WTC11 (cell line): ENCODE data around the gene CX3CR1. TPM values are rescaled to one million over a fixed set of nuclear protein-coding genes. Genes with fewer than 3 reads are reported as not detected.

ENCODE experiments used
- ATAC-seq: fragments of 200-7000 bp; cut with Tn5 transposase; 2 replicates; pipeline ENCODE4 v1.10.0; 2021; ENCODE audit warnings: mild to moderate bottlenecking, moderate library complexity
- CTCF ChIA-PET: fragments of 300-600 bp; sonication (Branson Sonifier 250); formaldehyde crosslinking; loops from one replicate; lab custom pipeline; 2021; ENCODE audit warnings: antibody characterized with exemption; lab: Charles Lee
- POLR2A ChIA-PET: fragments of 350-600 bp; sonication (Branson Sonifier 250); formaldehyde crosslinking; loops from one replicate; lab custom pipeline; 2021; ENCODE audit warnings: antibody characterized with exemption; lab: Charles Lee
- DNase-seq: peaks from one replicate; pipeline ENCODE4 v3.0.0; 2021; ENCODE audit warnings: low spot score
- H3K27ac Mint-ChIP-seq: 2 replicates; pipeline ENCODE4 v1.8.0; 2021; ENCODE audit warnings: mixed read lengths
- H3K27me3 Mint-ChIP-seq: 2 replicates; pipeline ENCODE4 v1.8.0; 2021; ENCODE audit warnings: low read depth, mild to moderate bottlenecking, moderate library complexity, mixed read lengths
- H3K36me3 Mint-ChIP-seq: 2 replicates; pipeline ENCODE4 v1.8.0; 2021; ENCODE audit warnings: mixed read lengths
- H3K4me1 Mint-ChIP-seq: 2 replicates; pipeline ENCODE4 v1.8.0; 2022; ENCODE audit warnings: mixed read lengths
- H3K4me3 Mint-ChIP-seq: 2 replicates; pipeline ENCODE4 v1.8.0; 2021; ENCODE audit warnings: mild to moderate bottlenecking, moderate library complexity, mixed read lengths
- H3K9me3 Mint-ChIP-seq: 2 replicates; pipeline ENCODE4 v1.8.0; 2021; ENCODE audit warnings: mixed read lengths
- ATF3 ChIP-seq: sonication (generic); formaldehyde crosslinking; conservative IDR thresholded peaks from 2 replicates; pipeline ENCODE4 v1.8.1; 2022; ENCODE audit warnings: mild to moderate bottlenecking, missing genetic modification reagents
- ATF6 ChIP-seq: sonication (generic); formaldehyde crosslinking; IDR thresholded peaks from 2 replicates; pipeline ENCODE4 v1.8.1; 2023; ENCODE audit warnings: mild to moderate bottlenecking, missing genetic modification reagents
- E2F1 ChIP-seq: sonication (generic); formaldehyde crosslinking; IDR thresholded peaks from 2 replicates; pipeline ENCODE4 v1.8.0; 2022; ENCODE audit warnings: mild to moderate bottlenecking, missing genetic modification reagents
- FOXP4 ChIP-seq: sonication (generic); formaldehyde crosslinking; IDR thresholded peaks from 2 replicates; pipeline ENCODE4 v1.8.0; 2022; ENCODE audit warnings: mild to moderate bottlenecking, missing genetic modification reagents
- GABPB1 ChIP-seq: sonication (generic); formaldehyde crosslinking; IDR thresholded peaks from 2 replicates; pipeline ENCODE4 v1.8.1; 2023; ENCODE audit warnings: mild to moderate bottlenecking, missing genetic modification reagents
- GTF2I ChIP-seq: fragments of 250-450 bp; sonication (Bioruptor Pico); conservative IDR thresholded peaks from 2 replicates; pipeline ENCODE4 v1.4.0; 2021; ENCODE audit warnings: mild to moderate bottlenecking
- JAZF1 ChIP-seq: fragments of 250-450 bp; sonication (Bioruptor Pico); IDR thresholded peaks from 2 replicates; pipeline ENCODE4 v1.9.0; 2021; ENCODE audit warnings: moderate library complexity, mild to moderate bottlenecking, inconsistent platforms
- JUN ChIP-seq: sonication (generic); formaldehyde crosslinking; IDR thresholded peaks from 2 replicates; pipeline ENCODE4 v1.8.0; 2023; ENCODE audit warnings: mild to moderate bottlenecking, missing genetic modification reagents
- MYBL2 ChIP-seq: sonication (generic); formaldehyde crosslinking; IDR thresholded peaks from 2 replicates; pipeline ENCODE4 v1.8.1; 2023; ENCODE audit warnings: mild to moderate bottlenecking, moderate library complexity, missing genetic modification reagents
- NR1H2 ChIP-seq: sonication (generic); formaldehyde crosslinking; IDR thresholded peaks from 2 replicates; pipeline ENCODE4 v1.9.0; 2021; ENCODE audit warnings: mild to moderate bottlenecking, moderate library complexity, missing genetic modification reagents
- OVOL2 ChIP-seq: fragments of 250-450 bp; sonication (Bioruptor Pico); IDR thresholded peaks from 2 replicates; pipeline ENCODE4 v1.9.0; 2021; ENCODE audit warnings: mild to moderate bottlenecking, borderline replicate concordance
- PREB ChIP-seq: sonication (generic); formaldehyde crosslinking; IDR thresholded peaks from 2 replicates; pipeline ENCODE4 v1.8.1; 2022; ENCODE audit warnings: mild to moderate bottlenecking, missing genetic modification reagents, moderate library complexity, borderline replicate concordance
- RORB ChIP-seq: fragments of 250-450 bp; sonication (Bioruptor Pico); IDR thresholded peaks from 2 replicates; pipeline ENCODE4 v1.9.0; 2021; ENCODE audit warnings: mild to moderate bottlenecking
- SMAD3 ChIP-seq: sonication (generic); formaldehyde crosslinking; IDR thresholded peaks from 2 replicates; pipeline ENCODE4 v1.8.0; 2022; ENCODE audit warnings: missing genetic modification reagents, mild to moderate bottlenecking, borderline replicate concordance
- TEAD4 ChIP-seq: sonication (generic); formaldehyde crosslinking; IDR thresholded peaks from 2 replicates; pipeline ENCODE4 v1.8.0; 2022; ENCODE audit warnings: mild to moderate bottlenecking, missing genetic modification reagents
- ZNF121 ChIP-seq: sonication (generic); formaldehyde crosslinking; IDR thresholded peaks from 2 replicates; pipeline ENCODE4 v1.8.0; 2023; ENCODE audit warnings: missing genetic modification reagents
- ZNF317 ChIP-seq: sonication (generic); formaldehyde crosslinking; IDR thresholded peaks from 2 replicates; pipeline ENCODE4 v1.8.1; 2023; ENCODE audit warnings: low read depth, mild to moderate bottlenecking, moderate library complexity, missing genetic modification reagents, borderline replicate concordance
- ZNF423 ChIP-seq: fragments of 250-450 bp; sonication (Bioruptor Pico); IDR thresholded peaks from 2 replicates; pipeline ENCODE4 v2.1.2; 2022; ENCODE audit warnings: mild to moderate bottlenecking, moderate library complexity
- ZNF512 ChIP-seq: sonication (generic); formaldehyde crosslinking; IDR thresholded peaks from 2 replicates; pipeline ENCODE4 v1.8.1; 2022; ENCODE audit warnings: missing genetic modification reagents, borderline replicate concordance
- total RNA-seq: library from RNA; stranded (reverse); gene quantifications from 3 replicates; pipeline ENCODE4 v1.2.3, GENCODE V29; 2021
- TF ChIP-seq, protein P1 (sequence below): fragments of 250-450 bp; sonication (Bioruptor Pico); IDR thresholded peaks from 2 replicates; pipeline ENCODE4 v1.9.0; 2021; ENCODE audit warnings: moderate library complexity, mild to moderate bottlenecking, inconsistent platforms, borderline replicate concordance
- TF ChIP-seq, protein P2 (sequence below): sonication (generic); formaldehyde crosslinking; IDR thresholded peaks from 2 replicates; pipeline ENCODE4 v1.8.1; 2023; ENCODE audit warnings: mild to moderate bottlenecking, missing genetic modification reagents, moderate library complexity

CX3CR1 gene
- total RNA-seq, 1 experiment from 2014 or later, result 0.11 TPM

DNA sequence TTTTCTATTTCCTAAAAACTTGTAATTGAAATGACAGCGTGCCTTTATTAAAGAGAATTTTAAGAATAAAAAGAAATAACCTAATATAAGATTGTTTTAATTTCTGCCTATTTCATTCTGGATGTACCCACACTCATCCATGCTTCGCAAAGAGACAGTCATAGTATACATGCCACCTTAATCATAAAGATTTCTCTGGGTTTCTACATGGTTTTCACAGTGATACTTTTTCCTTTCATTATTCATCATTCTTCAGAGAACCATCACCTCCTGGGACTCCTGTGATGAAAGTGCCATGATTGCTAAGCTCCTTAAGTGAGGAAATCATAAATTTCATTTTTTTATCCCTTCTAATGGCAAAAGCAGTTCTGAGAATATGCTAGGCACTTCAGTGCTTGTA is 45.4 kb upstream of the CX3CR1 start:
- no peak overlapping the region for H3K27ac Mint-ChIP-seq
- DNase-seq, result no peak
- H3K4me3 Mint-ChIP-seq, result no peak overlapping the region
- ChIA-PET POLR2A (no interaction called here), CTCF (no interaction called here)
- H3K27me3 Mint-ChIP-seq, result no peaks in the 10 kb centered on the region
- H3K36me3 Mint-ChIP-seq, result no peaks in the 10 kb centered on the region
- ATAC-seq, result no peak
- no peak for TF ChIP-seq GTF2I (CRISPR knock-in tag)
- no peak for TF ChIP-seq RORB (CRISPR knock-in tag)
- no peak for TF ChIP-seq TEAD4 (CRISPR knock-in tag)
- no peak for TF ChIP-seq ZNF423 (CRISPR knock-in tag)
- no peak for TF ChIP-seq ZNF121
- TF ChIP-seq E2F1 (CRISPR knock-in tag), result no peak
- no peak for TF ChIP-seq ATF3 (CRISPR knock-in tag)
- no peak for TF ChIP-seq PREB (CRISPR knock-in tag)
- TF ChIP-seq NR1H2, result no peak
- no peak for TF ChIP-seq ATF6 (CRISPR knock-in tag)
- no peak for TF ChIP-seq MYBL2 (CRISPR knock-in tag)
- TF ChIP-seq OVOL2, result no peak
- TF ChIP-seq FOXP4, result no peak
- peaks cover 12% of the 10 kb centered on the region for H3K4me1 Mint-ChIP-seq
- H3K9me3 Mint-ChIP-seq, result no peaks in the 10 kb centered on the region

DNA sequence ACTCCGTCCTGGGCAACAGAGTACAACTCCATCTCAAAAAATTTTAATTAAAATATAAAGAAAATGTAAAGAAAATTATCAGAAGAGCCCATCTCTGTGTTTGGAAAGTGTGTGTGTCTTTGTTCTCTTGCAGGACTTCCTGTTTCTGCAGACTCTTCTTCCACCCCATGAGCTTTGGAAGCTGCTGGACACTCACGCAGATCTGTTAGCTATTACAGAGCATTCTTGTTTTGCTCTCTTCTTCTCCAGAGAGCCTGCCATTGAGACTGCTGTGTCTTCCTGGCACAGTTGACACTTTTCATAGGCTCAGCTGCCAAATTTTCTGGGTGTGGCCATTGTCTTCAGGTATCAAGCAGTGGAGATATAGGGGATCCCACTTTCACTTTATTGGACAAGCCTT is 43.7 kb upstream of the CX3CR1 start:
- no peak for ATAC-seq
- H3K9me3 Mint-ChIP-seq, result peaks cover 4% of the 10 kb centered on the region; the same call in 1 of the 2 replicates
- no peak for TF ChIP-seq JAZF1 (CRISPR knock-in tag)
- TF ChIP-seq PREB (CRISPR knock-in tag), result no peak
- TF ChIP-seq, all 79 proteins: peak for 0
- Mint-ChIP-seq H3K4me3 (no peak overlapping the region), H3K4me1 (peaks cover 14% of the 10 kb centered on the region), H3K27me3 (no peaks in the 10 kb centered on the region), H3K36me3 (no peaks in the 10 kb centered on the region), H3K27ac (no peak overlapping the region)
- no peak for DNase-seq
- ChIA-PET POLR2A (no interaction called here), CTCF (interaction anchor here (0.7 kb wide), 1 partner anchor 55 kb away, joined by 3 read pairs; no protein-coding TSS in a partner anchor)

GRCh38 chr3:39322936-39323335 is 43.1 kb upstream of the CX3CR1 start:
- H3K27me3 Mint-ChIP-seq, result no peaks in the 10 kb centered on the region
- ChIA-PET CTCF (interaction anchor here (0.7 kb wide), 1 partner anchor 55 kb away, joined by 3 read pairs; no protein-coding TSS in a partner anchor), POLR2A (no interaction called here)
- H3K4me1 Mint-ChIP-seq, result peaks cover 14% of the 10 kb centered on the region
- DNase-seq, result no peak
- ATAC-seq, result no peak
- no peak overlapping the region for H3K27ac Mint-ChIP-seq
- no peak overlapping the region for H3K4me3 Mint-ChIP-seq
- H3K9me3 Mint-ChIP-seq, result peaks cover 4% of the 10 kb centered on the region; the same call in 1 of the 2 replicates
- no peaks in the 10 kb centered on the region for H3K36me3 Mint-ChIP-seq
- no peak for TF ChIP-seq JUN
- TF ChIP-seq OVOL2, result no peak
- TF ChIP-seq ZNF512 (CRISPR knock-in tag), result no peak
- TF ChIP-seq SMAD3 (CRISPR knock-in tag), result no peak
- no peak for TF ChIP-seq ZNF317 (CRISPR knock-in tag)
- TF ChIP-seq, protein P1, sequence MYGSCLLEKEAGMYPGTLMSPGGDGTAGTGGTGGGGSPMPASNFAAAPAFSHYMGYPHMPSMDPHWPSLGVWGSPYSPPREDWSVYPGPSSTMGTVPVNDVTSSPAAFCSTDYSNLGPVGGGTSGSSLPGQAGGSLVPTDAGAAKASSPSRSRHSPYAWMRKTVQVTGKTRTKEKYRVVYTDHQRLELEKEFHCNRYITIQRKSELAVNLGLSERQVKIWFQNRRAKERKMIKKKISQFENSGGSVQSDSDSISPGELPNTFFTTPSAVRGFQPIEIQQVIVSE, result no peak
- no peak for TF ChIP-seq GABPB1 (CRISPR knock-in tag)
- TF ChIP-seq, protein P2, sequence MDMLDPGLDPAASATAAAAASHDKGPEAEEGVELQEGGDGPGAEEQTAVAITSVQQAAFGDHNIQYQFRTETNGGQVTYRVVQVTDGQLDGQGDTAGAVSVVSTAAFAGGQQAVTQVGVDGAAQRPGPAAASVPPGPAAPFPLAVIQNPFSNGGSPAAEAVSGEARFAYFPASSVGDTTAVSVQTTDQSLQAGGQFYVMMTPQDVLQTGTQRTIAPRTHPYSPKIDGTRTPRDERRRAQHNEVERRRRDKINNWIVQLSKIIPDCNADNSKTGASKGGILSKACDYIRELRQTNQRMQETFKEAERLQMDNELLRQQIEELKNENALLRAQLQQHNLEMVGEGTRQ (CRISPR knock-in tag), result no peak
